ENCODE measurements around the gene ITGA2B. TPM values are rescaled to one million over a fixed set of nuclear protein-coding genes. Genes with fewer than 3 reads are reported as not detected.

The ITGA2B gene
- total and polyA plus RNA-seq, 2 of the 13 experiments (the other 11 are each of a cell fraction or from before 2014, with no cell fraction given): 0.38 to 1.1 TPM

DNA sequence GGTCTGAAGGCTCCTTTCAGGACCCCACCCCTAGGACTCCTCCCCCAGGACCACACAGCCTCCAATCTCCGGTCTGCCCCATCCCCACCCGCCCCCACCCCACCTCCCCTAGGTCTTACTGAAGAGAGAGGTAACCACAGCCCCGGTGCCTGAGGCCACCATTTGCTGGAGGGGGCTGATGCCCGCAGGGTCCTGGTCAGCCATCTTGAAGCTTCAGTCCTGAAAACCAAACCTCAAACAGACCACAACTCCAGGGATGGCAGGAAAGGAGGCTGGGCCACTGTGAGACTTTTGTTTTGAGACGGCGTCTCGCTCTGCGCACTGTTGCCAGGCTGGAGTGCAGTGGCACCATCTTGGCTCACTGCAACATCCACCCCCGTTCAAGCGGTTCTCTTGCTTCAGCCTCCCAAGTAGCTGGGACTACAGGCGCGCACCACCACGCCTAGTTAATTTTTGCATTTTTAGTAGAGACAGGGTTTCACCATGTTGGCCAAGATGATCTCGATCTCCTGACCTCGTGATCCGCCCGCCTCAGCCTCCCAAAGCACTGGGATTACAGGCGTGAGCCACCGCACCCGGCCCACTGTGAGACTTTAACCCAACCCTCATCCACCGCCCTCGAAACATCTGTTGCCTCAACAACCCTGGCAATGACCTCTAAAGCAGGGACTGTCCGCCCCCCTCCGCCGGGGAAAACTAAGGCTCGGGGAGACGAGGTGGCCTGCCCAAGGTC is 65.9 kb downstream of the ITGA2B start (continued):
- TF ChIP-seq, protein P1, sequence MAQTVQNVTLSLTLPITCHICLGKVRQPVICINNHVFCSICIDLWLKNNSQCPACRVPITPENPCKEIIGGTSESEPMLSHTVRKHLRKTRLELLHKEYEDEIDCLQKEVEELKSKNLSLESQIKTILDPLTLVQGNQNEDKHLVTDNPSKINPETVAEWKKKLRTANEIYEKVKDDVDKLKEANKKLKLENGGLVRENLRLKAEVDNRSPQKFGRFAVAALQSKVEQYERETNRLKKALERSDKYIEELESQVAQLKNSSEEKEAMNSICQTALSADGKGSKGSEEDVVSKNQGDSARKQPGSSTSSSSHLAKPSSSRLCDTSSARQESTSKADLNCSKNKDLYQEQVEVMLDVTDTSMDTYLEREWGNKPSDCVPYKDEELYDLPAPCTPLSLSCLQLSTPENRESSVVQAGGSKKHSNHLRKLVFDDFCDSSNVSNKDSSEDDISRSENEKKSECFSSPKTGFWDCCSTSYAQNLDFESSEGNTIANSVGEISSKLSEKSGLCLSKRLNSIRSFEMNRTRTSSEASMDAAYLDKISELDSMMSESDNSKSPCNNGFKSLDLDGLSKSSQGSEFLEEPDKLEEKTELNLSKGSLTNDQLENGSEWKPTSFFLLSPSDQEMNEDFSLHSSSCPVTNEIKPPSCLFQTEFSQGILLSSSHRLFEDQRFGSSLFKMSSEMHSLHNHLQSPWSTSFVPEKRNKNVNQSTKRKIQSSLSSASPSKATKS (CRISPR knock-in tag; IDR thresholded peaks at IDR 0.05): 0 out of 2 replicates have a peak, but pooled peaks have one; percentile 91
- peak; percentile 54 for TF ChIP-seq YY1 (IDR thresholded peaks at IDR 0.05; ENCODE audit: insufficient read depth, insufficient replicate concordance, low read depth, low read length)
- TF ChIP-seq ZMYM4 (CRISPR knock-in tag; IDR thresholded peaks at IDR 0.05): peak; percentile 59; the same call in 1 of the 2 replicates
- TF ChIP-seq, protein P2, sequence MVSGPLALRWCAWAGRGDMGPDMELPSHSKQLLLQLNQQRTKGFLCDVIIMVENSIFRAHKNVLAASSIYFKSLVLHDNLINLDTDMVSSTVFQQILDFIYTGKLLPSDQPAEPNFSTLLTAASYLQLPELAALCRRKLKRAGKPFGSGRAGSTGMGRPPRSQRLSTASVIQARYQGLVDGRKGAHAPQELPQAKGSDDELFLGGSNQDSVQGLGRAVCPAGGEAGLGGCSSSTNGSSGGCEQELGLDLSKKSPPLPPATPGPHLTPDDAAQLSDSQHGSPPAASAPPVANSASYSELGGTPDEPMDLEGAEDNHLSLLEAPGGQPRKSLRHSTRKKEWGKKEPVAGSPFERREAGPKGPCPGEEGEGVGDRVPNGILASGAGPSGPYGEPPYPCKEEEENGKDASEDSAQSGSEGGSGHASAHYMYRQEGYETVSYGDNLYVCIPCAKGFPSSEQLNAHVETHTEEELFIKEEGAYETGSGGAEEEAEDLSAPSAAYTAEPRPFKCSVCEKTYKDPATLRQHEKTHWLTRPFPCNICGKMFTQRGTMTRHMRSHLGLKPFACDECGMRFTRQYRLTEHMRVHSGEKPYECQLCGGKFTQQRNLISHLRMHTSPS (CRISPR knock-in tag; IDR thresholded peaks at IDR 0.05; ENCODE audit: low read depth): no peak
- peak; percentile 65 for TF ChIP-seq ZMYM3 (CRISPR knock-in tag; IDR thresholded peaks at IDR 0.05)
- TF ChIP-seq, protein P3, sequence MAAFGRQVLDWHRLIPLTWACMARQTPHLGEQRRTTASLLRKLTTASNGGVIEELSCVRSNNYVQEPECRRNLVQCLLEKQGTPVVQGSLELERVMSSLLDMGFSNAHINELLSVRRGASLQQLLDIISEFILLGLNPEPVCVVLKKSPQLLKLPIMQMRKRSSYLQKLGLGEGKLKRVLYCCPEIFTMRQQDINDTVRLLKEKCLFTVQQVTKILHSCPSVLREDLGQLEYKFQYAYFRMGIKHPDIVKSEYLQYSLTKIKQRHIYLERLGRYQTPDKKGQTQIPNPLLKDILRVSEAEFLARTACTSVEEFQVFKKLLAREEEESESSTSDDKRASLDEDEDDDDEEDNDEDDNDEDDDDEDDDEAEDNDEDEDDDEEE (CRISPR knock-in tag; IDR thresholded peaks at IDR 0.05): 0 out of 2 replicates have a peak, but pooled peaks have one; percentile 31
- peak; percentile 9 for TF ChIP-seq ZEB1 (IDR thresholded peaks at IDR 0.05; ENCODE audit: insufficient replicate concordance, low read depth)
- TF ChIP-seq ZNF564 (CRISPR knock-in tag; IDR thresholded peaks at IDR 0.05): 0 out of 2 replicates have a peak, but pooled peaks have one; percentile 15
- no peak for TF ChIP-seq CCAR2 (optimal IDR thresholded peaks at IDR 0.05; ENCODE audit: low read depth, low read length)
- 0 out of 2 replicates have a peak, but pooled peaks have one; percentile 8 for TF ChIP-seq PCBP1 (IDR thresholded peaks at IDR 0.05; ENCODE audit: borderline replicate concordance, low read depth, low read length)
- TF ChIP-seq, protein P4, sequence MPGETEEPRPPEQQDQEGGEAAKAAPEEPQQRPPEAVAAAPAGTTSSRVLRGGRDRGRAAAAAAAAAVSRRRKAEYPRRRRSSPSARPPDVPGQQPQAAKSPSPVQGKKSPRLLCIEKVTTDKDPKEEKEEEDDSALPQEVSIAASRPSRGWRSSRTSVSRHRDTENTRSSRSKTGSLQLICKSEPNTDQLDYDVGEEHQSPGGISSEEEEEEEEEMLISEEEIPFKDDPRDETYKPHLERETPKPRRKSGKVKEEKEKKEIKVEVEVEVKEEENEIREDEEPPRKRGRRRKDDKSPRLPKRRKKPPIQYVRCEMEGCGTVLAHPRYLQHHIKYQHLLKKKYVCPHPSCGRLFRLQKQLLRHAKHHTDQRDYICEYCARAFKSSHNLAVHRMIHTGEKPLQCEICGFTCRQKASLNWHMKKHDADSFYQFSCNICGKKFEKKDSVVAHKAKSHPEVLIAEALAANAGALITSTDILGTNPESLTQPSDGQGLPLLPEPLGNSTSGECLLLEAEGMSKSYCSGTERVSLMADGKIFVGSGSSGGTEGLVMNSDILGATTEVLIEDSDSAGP (CRISPR knock-in tag; IDR thresholded peaks at IDR 0.05; ENCODE audit: borderline replicate concordance): 0 out of 2 replicates have a peak, but pooled peaks have one; percentile 54
- 0 out of 2 replicates have a peak, but pooled peaks have one; percentile 65 for TF ChIP-seq FOXC1 (CRISPR knock-in tag; IDR thresholded peaks at IDR 0.05; ENCODE audit: borderline replicate concordance)
- TF ChIP-seq ZNF382 (CRISPR knock-in tag; IDR thresholded peaks at IDR 0.05; ENCODE audit: borderline replicate concordance): no peak
- TF ChIP-seq IKZF4 (CRISPR knock-in tag; IDR thresholded peaks at IDR 0.05; ENCODE audit: borderline replicate concordance, low read depth, not compliant biosample characterization): peak; percentile 22
- no peak for TF ChIP-seq THAP11 (CRISPR knock-in tag; IDR thresholded peaks at IDR 0.05)
- no peak for TF ChIP-seq ZNF737 (CRISPR knock-in tag; IDR thresholded peaks at IDR 0.05; ENCODE audit: borderline replicate concordance)
- TF ChIP-seq TMF1 (CRISPR knock-in tag; IDR thresholded peaks at IDR 0.05; ENCODE audit: low read depth): no peak
- no peak for TF ChIP-seq ZNF781 (CRISPR knock-in tag; IDR thresholded peaks at IDR 0.05; ENCODE audit: borderline replicate concordance, not compliant biosample characterization)
- no peak for TF ChIP-seq ZFP82 (CRISPR knock-in tag; IDR thresholded peaks at IDR 0.05; ENCODE audit: borderline replicate concordance)
- TF ChIP-seq ZNF782 (CRISPR knock-in tag; IDR thresholded peaks at IDR 0.05; ENCODE audit: borderline replicate concordance): peak; percentile 16; the same call in 1 of the 2 replicates
